Activated T-helper 2 cell treated with anti-CD3 and anti-CD28 coated beads, Interferon-gamma antibody, Interleukin-2, Interleukin-4, amounts not matched to agents 10 μg/mL and 5 μg/mL and 100 μg/mL, durations not matched to agents 14 hours and 24 hours and 36 hours (primary cell): ENCODE results near the gene ABHD14A. TPM values are rescaled to one million over a fixed set of nuclear protein-coding genes. Genes with fewer than 3 reads are reported as not detected.

Experiments used
- DNase-seq: peaks from one replicate; pipeline ENCODE4 v3.0.0; 2021; ENCODE audit warnings: low spot score
- H3K27ac Mint-ChIP-seq: one replicate; pipeline ENCODE4 v1.8.0; 2021; ENCODE audit warnings: mixed read lengths
- H3K27me3 Mint-ChIP-seq: one replicate; pipeline ENCODE4 v1.8.0; 2021; ENCODE audit warnings: low read depth, mixed read lengths
- H3K36me3 Mint-ChIP-seq: one replicate; pipeline ENCODE4 v1.8.0; 2021; ENCODE audit warnings: low read depth, mixed read lengths
- H3K4me1 Mint-ChIP-seq: one replicate; pipeline ENCODE4 v1.8.0; 2021; ENCODE audit warnings: low read depth, mixed read lengths
- H3K4me3 Mint-ChIP-seq: one replicate; pipeline ENCODE4 v1.8.0; 2021; ENCODE audit warnings: low read depth, mild to moderate bottlenecking, moderate library complexity, mixed read lengths
- H3K9me3 Mint-ChIP-seq: one replicate; pipeline ENCODE4 v1.8.0; 2021; ENCODE audit warnings: mixed read lengths
- intact Hi-C: fragments of 100-400 bp; cut with micrococcal nuclease; formaldehyde crosslinking; loops from one replicate; pipeline ENCODE4 v1.15.1; 2023
- total RNA-seq: library from RNA; stranded (reverse); gene quantifications from 2 replicates; pipeline ENCODE4 v1.2.3, GENCODE V29; 2022

Gene ABHD14A
- total RNA-seq, 1 donor from 2014 or later, result 13.5 TPM

GRCh38 chr3:51934991-51935885, 39.6 kb upstream of the ABHD14A start:
- H3K27me3 Mint-ChIP-seq, result no peaks in the 10 kb centered on the region
- no peak overlapping the region for H3K27ac Mint-ChIP-seq
- H3K36me3 Mint-ChIP-seq, result peaks cover 62% of the 10 kb centered on the region
- DNase-seq, result peak; percentile 7
- H3K4me1 Mint-ChIP-seq, result peaks cover 8% of the 10 kb centered on the region
- H3K4me3 Mint-ChIP-seq, result no peak overlapping the region
- H3K9me3 Mint-ChIP-seq, result no peaks in the 10 kb centered on the region
- intact Hi-C loops, result no loop called here

GRCh38 chr3:51935886-51936755, 38.7 kb upstream of the ABHD14A start:
- no peak for DNase-seq
- H3K27ac Mint-ChIP-seq, result no peak overlapping the region
- H3K4me1 Mint-ChIP-seq, result peaks cover 17% of the 10 kb centered on the region
- intact Hi-C loops, result no loop called here
- H3K4me3 Mint-ChIP-seq, result no peak overlapping the region
- no peaks in the 10 kb centered on the region for H3K27me3 Mint-ChIP-seq
- H3K36me3 Mint-ChIP-seq, result peaks cover 70% of the 10 kb centered on the region
- H3K9me3 Mint-ChIP-seq, result no peaks in the 10 kb centered on the region

- H3K4me3 Mint-ChIP-seq, result no peak overlapping the region
- no peaks in the 10 kb centered on the region for H3K9me3 Mint-ChIP-seq
- H3K27ac Mint-ChIP-seq, result no peak overlapping the region
- no peaks in the 10 kb centered on the region for H3K27me3 Mint-ChIP-seq
- DNase-seq, result no peak
- H3K4me1 Mint-ChIP-seq, result peaks cover 18% of the 10 kb centered on the region
- peaks cover 72% of the 10 kb centered on the region for H3K36me3 Mint-ChIP-seq
- intact Hi-C loops, result no loop called here
Observed at GRCh38 chr3:51937014-51937413, 37.9 kb upstream of the ABHD14A start.

- H3K27ac Mint-ChIP-seq, result no peak overlapping the region
- DNase-seq, result no peak
- intact Hi-C loops, result no loop called here
- H3K4me3 Mint-ChIP-seq, result no peak overlapping the region
- no peaks in the 10 kb centered on the region for H3K9me3 Mint-ChIP-seq
- H3K27me3 Mint-ChIP-seq, result no peaks in the 10 kb centered on the region
- H3K36me3 Mint-ChIP-seq, result peaks cover 70% of the 10 kb centered on the region
- peaks cover 19% of the 10 kb centered on the region for H3K4me1 Mint-ChIP-seq
Observed at GRCh38 chr3:51937611-51938450, 37.0 kb upstream of the ABHD14A start.

DNA sequence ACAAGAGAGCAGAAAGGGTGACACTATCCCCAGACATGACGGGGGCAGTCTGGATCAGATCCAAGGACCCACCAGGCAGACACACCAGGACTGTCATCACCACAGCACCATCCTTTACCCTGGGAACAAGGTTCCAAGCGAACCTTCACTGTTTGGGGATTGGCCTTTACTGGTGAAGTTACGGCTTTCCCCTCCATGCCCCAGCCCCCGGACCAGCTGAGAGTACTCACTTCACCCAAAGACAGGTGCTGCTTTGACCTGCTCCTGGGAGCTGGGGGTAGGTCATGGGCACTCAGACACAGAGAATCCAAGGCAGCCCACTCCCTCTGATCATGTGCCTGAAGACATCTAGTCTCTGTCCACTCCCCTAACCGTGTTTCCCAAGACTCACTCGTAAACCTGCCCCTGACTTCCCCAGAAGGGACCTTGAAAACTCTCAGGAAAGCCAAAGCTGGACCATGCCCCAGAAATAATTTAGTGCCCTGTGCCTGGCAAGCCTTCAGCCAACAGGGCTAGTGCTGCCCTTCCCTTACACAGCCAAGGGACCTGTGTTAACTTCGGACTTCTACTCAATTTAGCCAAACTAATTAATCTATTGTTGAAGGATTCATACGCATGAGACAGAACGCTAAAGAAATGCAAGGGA, 36.0 kb upstream of the ABHD14A start:
- peak overlapping the region; percentile 43 for H3K4me3 Mint-ChIP-seq

DNA sequence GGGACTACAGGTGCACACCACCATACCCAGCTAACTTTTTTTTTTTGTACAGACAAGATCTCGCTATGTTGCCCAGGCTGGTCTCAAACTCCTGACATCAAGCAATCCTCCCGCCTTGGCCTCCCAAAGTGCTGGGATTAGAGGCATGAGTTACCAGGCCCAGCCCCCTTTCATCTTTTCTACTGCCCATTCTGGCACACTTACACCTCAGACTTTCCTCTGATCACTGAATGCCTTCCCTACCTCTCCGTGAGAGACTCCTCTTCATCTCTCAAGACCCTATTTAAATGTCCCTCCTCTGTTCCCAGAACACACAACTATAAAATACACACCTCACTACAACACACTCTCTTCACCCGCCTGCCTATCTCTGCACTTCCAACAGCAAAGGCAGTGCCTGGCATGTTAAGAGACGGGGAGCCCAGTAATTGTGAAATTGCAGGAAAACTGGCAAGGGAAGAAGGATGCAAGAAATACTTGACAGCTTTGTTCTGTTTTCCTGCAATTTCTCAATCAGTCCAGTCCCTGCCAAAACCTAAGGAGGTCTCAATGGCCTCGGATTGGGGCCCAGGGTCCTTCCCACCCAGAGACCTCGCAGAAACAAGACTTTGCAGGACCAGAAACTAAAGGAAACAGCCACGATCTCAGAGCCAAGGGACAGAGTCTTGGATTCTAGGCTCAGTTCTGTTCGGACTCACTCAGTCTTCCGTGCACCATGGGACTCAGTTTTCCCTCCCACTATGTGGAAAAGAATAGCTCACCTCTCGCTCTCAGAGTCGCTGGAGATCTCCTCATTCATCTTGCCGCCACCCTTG, 34.0 kb upstream of the ABHD14A start:
- Mint-ChIP-seq H3K4me3 (peak overlapping the region; percentile 76), H3K4me1 (peaks cover 22% of the 10 kb centered on the region), H3K9me3 (no peaks in the 10 kb centered on the region), H3K27ac (peak overlapping the region; percentile 68), H3K36me3 (peaks cover 45% of the 10 kb centered on the region), H3K27me3 (no peaks in the 10 kb centered on the region)
- intact Hi-C loops, result loop anchor here (1.0 to 5.0 kb wide), 4 partner anchors 116 to 1374 kb away; partner anchors contain the start of genes C3orf18, HEMK1, POC1A and TEX264
- DNase-seq, result no peak

More for the DNA sequence above, 36.0 kb upstream of the ABHD14A start:
- H3K9me3 Mint-ChIP-seq, result no peaks in the 10 kb centered on the region
- intact Hi-C loops, result no loop called here
- H3K27me3 Mint-ChIP-seq, result no peaks in the 10 kb centered on the region
- H3K4me1 Mint-ChIP-seq, result peaks cover 22% of the 10 kb centered on the region
- H3K36me3 Mint-ChIP-seq, result peaks cover 62% of the 10 kb centered on the region
- DNase-seq, result no peak
- H3K27ac Mint-ChIP-seq, result no peak overlapping the region

- no peak for DNase-seq
- Mint-ChIP-seq H3K36me3 (peaks cover 41% of the 10 kb centered on the region), H3K4me1 (peaks cover 22% of the 10 kb centered on the region), H3K9me3 (no peaks in the 10 kb centered on the region), H3K27ac (peak overlapping the region; percentile 68), H3K4me3 (peak overlapping the region; percentile 76), H3K27me3 (no peaks in the 10 kb centered on the region)
- intact Hi-C loops, result loop anchor here (1.0 to 5.0 kb wide), 4 partner anchors 116 to 1374 kb away; partner anchors contain the start of genes C3orf18, HEMK1, POC1A and TEX264
Observed at GRCh38 chr3:51941463-51941797, 33.4 kb upstream of the ABHD14A start.

GRCh38 chr3:51941798-51942602, 32.9 kb upstream of the ABHD14A start, which contains the start of the genes PARP3 and RRP9:
TSS of gene PARP3 (plus strand) at chr3:51942363. CDS start at chr3:51943356, 993 bp downstream.
TSS of gene RRP9 (minus strand) at chr3:51941904. CDS start at chr3:51941867, 37 bp downstream.
- intact Hi-C loops, result loop anchor here (1.0 to 5.0 kb wide), 8 partner anchors 32 to 1375 kb away; partner anchors contain the start of genes ABHD14B, ACY1, C3orf18 and HEMK1
- Mint-ChIP-seq H3K27me3 (no peaks in the 10 kb centered on the region), H3K27ac (peak within 1 kb of the TSS; percentile 86), H3K36me3 (peaks cover 37% of the 10 kb centered on the region), H3K9me3 (no peaks in the 10 kb centered on the region), H3K4me1 (peaks cover 22% of the 10 kb centered on the region), H3K4me3 (peak within 1 kb of the TSS; percentile 76)
- peak; percentile 100 for DNase-seq

- intact Hi-C loops, result loop anchor here (1.0 to 5.0 kb wide), 6 partner anchors 31 to 1376 kb away; partner anchors contain the start of genes ABHD14B, ACY1, C3orf18 and HEMK1
- Mint-ChIP-seq H3K27me3 (no peaks in the 10 kb centered on the region), H3K4me3 (peak overlapping the region; percentile 76), H3K27ac (peak overlapping the region; percentile 86), H3K4me1 (peaks cover 22% of the 10 kb centered on the region), H3K9me3 (no peaks in the 10 kb centered on the region), H3K36me3 (peaks cover 28% of the 10 kb centered on the region)
- DNase-seq, result peak; percentile 59
Observed at GRCh38 chr3:51942603-51943450, 32.0 kb upstream of the ABHD14A start.
